ENCODE data around the gene ASB7. TPM values are rescaled to one million over a fixed set of nuclear protein-coding genes. Genes with fewer than 3 reads are reported as not detected.

The ASB7 gene
- total and polyA plus RNA-seq, 2 donors (not counting 1 experiment from before 2014, with no cell fraction given): 12.1 to 19.8 TPM

DNA sequence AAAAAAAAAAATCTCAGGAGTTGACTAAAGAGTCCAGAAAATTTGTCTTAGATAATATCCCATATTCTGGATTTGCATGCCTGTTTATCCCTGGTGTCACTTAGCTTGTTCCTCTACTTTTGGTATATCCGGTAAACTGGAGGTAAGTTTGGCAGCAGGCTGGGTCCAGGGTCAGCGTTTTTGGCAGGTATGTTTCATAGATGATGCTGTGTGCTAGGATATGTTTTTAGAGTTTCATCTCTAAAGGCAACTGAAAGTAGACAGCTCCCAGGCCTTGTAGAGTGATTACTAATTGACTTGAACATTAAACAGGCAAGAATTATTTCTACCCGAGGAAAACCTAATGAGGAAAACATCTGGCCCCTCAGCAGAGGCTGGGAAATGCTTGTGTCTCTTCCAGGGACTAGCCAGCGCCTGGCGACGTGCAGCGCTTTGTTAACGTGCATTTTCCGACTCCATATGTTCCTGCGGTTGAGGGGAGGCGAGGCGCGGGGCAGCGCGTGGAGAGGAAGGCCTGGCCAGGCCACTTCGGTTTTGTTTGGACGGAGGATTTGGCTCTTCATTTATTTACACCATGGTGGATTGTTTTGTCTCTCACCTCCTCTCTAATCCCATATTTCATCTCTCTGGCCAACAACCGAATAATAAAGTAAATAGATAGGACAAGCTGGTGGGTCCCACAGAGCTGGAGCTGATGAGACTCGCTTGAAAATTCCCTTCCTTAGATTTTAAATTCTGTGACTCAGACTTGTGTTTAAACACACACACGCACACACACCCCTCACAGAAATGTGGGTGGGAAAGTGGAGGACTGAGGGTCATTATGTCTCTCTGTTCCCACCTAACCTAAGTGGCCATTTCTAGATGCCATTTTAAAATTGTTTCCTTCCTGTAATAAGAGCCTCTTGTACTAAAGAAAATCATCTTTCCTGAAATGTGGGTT, 65.3 kb downstream of the ASB7 start:
- Histone ChIP-seq H3K9ac (ENCODE audit: insufficient read depth, low read length) (no peak overlapping the region), H3K4me1 (ENCODE audit: control insufficient read depth, extremely low read depth, insufficient read depth, low read length) (peaks cover 2% of the 10 kb centered on the region), H2AFZ (ENCODE audit: low read length) (no peak overlapping the region), H3K9me3 (ENCODE audit: control insufficient read depth, insufficient read depth, low read depth, low read length) (no peaks in the 10 kb centered on the region), H3K36me3 (ENCODE audit: control insufficient read depth, insufficient read depth, low read length) (no peaks in the 10 kb centered on the region), H3K4me3 (replicated peaks in 1 of 4; ENCODE audit: control extremely low read depth in 1 of 4, insufficient read depth in 1 of 4, low read depth in 3 of 4, low read length in 4 of 4) (peak overlapping the region in 1 of 4 experiments; percentile 6), H3K4me2 (ENCODE audit: extremely low read depth, insufficient read depth, low read length) (peak overlapping the region; percentile 61), H3K27ac (ENCODE audit: insufficient read depth, low read length) (no peak overlapping the region), H3K27me3 (ENCODE audit: control insufficient read depth, insufficient read depth, low read length) (peaks cover 3% of the 10 kb centered on the region), H3K79me2 (ENCODE audit: control insufficient read depth, insufficient read depth, low read length) (no peaks in the 10 kb centered on the region), H4K20me1 (ENCODE audit: control insufficient read depth, extremely low read depth, insufficient read depth, low read length) (no peaks in the 10 kb centered on the region)
- peak; percentile 36 to 91 for DNase-seq (ENCODE audit: low read depth in 2 of 2)
- TF ChIP-seq EZH2 (IDR thresholded peaks at IDR 0.05; ENCODE audit: low read length, missing control alignments): no peak
- TF ChIP-seq, protein P1, sequence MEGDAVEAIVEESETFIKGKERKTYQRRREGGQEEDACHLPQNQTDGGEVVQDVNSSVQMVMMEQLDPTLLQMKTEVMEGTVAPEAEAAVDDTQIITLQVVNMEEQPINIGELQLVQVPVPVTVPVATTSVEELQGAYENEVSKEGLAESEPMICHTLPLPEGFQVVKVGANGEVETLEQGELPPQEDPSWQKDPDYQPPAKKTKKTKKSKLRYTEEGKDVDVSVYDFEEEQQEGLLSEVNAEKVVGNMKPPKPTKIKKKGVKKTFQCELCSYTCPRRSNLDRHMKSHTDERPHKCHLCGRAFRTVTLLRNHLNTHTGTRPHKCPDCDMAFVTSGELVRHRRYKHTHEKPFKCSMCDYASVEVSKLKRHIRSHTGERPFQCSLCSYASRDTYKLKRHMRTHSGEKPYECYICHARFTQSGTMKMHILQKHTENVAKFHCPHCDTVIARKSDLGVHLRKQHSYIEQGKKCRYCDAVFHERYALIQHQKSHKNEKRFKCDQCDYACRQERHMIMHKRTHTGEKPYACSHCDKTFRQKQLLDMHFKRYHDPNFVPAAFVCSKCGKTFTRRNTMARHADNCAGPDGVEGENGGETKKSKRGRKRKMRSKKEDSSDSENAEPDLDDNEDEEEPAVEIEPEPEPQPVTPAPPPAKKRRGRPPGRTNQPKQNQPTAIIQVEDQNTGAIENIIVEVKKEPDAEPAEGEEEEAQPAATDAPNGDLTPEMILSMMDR (conservative IDR thresholded peaks at IDR 0.05 in 1 of 2, IDR thresholded peaks at IDR 0.05 in 1 of 2; ENCODE audit: low read depth in 1 of 2, low read length in 2 of 2): no peak

DNA sequence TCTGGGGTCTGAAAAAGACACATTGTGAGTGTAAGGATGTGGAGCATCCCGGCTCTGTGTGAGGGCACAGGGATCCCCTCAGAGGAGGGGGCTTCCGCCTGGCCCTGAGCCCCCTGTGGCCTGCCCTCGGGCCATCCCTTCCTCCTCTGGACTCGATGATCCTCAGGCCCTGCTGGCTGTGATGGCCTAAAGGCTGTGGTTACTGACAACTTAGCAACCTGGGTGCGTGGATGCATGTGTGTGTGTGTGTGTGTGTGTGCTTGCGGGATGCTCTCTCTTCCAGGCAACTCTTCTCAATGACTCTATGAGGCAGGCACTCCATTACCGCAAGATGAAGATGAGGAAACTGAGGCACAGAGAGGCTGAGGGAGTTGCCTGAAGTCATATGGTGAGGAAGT, 66.0 kb downstream of the ASB7 start:
- Histone ChIP-seq H3K27me3 (ENCODE audit: control insufficient read depth, insufficient read depth, low read length) (peaks cover 3% of the 10 kb centered on the region), H3K36me3 (ENCODE audit: control insufficient read depth, insufficient read depth, low read length) (no peaks in the 10 kb centered on the region), H3K4me2 (ENCODE audit: extremely low read depth, insufficient read depth, low read length) (no peak overlapping the region), H3K4me3 (replicated peaks in 1 of 4; ENCODE audit: control extremely low read depth in 1 of 4, insufficient read depth in 1 of 4, low read depth in 3 of 4, low read length in 4 of 4) (no peak overlapping the region), H3K9me3 (ENCODE audit: control insufficient read depth, insufficient read depth, low read depth, low read length) (no peaks in the 10 kb centered on the region), H3K79me2 (ENCODE audit: control insufficient read depth, insufficient read depth, low read length) (no peaks in the 10 kb centered on the region), H3K27ac (ENCODE audit: insufficient read depth, low read length) (no peak overlapping the region), H4K20me1 (ENCODE audit: control insufficient read depth, extremely low read depth, insufficient read depth, low read length) (no peaks in the 10 kb centered on the region), H3K4me1 (ENCODE audit: control insufficient read depth, extremely low read depth, insufficient read depth, low read length) (peaks cover 2% of the 10 kb centered on the region), H2AFZ (ENCODE audit: low read length) (no peak overlapping the region), H3K9ac (ENCODE audit: insufficient read depth, low read length) (no peak overlapping the region)
- TF ChIP-seq, protein P1 (conservative IDR thresholded peaks at IDR 0.05 in 1 of 2, IDR thresholded peaks at IDR 0.05 in 1 of 2; ENCODE audit: low read depth in 1 of 2, low read length in 2 of 2): no peak
- no peak for TF ChIP-seq EZH2 (IDR thresholded peaks at IDR 0.05; ENCODE audit: low read length, missing control alignments)
- no peak for DNase-seq (ENCODE audit: low read depth in 2 of 2)

DNA sequence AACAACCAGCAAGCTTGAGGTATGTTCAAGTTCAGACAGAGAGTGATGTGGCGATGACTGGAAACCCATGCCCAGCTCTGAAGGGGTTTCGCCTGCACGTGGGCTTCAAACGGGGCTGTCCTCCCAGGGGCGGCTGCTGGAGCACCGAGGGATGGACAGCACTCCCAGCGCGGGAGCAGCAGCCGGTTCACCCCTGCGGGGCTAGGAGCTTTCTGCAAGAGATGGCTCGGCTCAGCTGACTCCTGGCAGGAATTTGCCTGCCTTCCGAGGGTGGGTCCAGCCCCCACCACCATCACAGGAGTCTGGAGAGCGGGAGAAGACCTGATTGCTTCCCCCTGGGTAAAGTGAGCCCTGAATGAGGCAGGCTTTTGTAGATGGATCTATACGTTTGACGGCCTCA, 66.9 kb downstream of the ASB7 start:
- no peak for DNase-seq (ENCODE audit: low read depth in 2 of 2)
- Histone ChIP-seq H3K9me3 (ENCODE audit: control insufficient read depth, insufficient read depth, low read depth, low read length) (no peaks in the 10 kb centered on the region), H2AFZ (ENCODE audit: low read length) (no peak overlapping the region), H3K9ac (ENCODE audit: insufficient read depth, low read length) (no peak overlapping the region), H4K20me1 (ENCODE audit: control insufficient read depth, extremely low read depth, insufficient read depth, low read length) (no peaks in the 10 kb centered on the region), H3K27me3 (ENCODE audit: control insufficient read depth, insufficient read depth, low read length) (no peaks in the 10 kb centered on the region), H3K36me3 (ENCODE audit: control insufficient read depth, insufficient read depth, low read length) (no peaks in the 10 kb centered on the region), H3K4me1 (ENCODE audit: control insufficient read depth, extremely low read depth, insufficient read depth, low read length) (peaks cover 2% of the 10 kb centered on the region), H3K4me3 (replicated peaks in 1 of 4; ENCODE audit: control extremely low read depth in 1 of 4, insufficient read depth in 1 of 4, low read depth in 3 of 4, low read length in 4 of 4) (no peak overlapping the region), H3K4me2 (ENCODE audit: extremely low read depth, insufficient read depth, low read length) (no peak overlapping the region), H3K27ac (ENCODE audit: insufficient read depth, low read length) (no peak overlapping the region), H3K79me2 (ENCODE audit: control insufficient read depth, insufficient read depth, low read length) (no peaks in the 10 kb centered on the region)
- TF ChIP-seq, protein P1 (conservative IDR thresholded peaks at IDR 0.05 in 1 of 2, IDR thresholded peaks at IDR 0.05 in 1 of 2; ENCODE audit: low read depth in 1 of 2, low read length in 2 of 2): no peak
- TF ChIP-seq EZH2 (IDR thresholded peaks at IDR 0.05; ENCODE audit: low read length, missing control alignments): no peak
